DND-41 (cell line): ENCODE data around the gene CCDC40.

Source experiments
- CTCF ChIP-seq: IDR thresholded peaks from 2 replicates; pipeline ENCODE4 v1.5.1; 2012; ENCODE audit warnings: borderline replicate concordance, low read length, moderate library complexity, mild to moderate bottlenecking; ENCODE audit not compliant: poor library complexity, severe bottlenecking; ENCODE audit errors: extremely low read depth
- EZH2 ChIP-seq: IDR thresholded peaks from 3 replicates; pipeline ENCODE4 v1.6.1; 2012; ENCODE audit warnings: borderline replicate concordance, low read depth, mild to moderate bottlenecking, moderate library complexity, low read length, inconsistent platforms; ENCODE audit not compliant: severe bottlenecking

GRCh38 chr17:80123791-80124190, 87.3 kb downstream of the CCDC40 start:
- no peak for TF ChIP-seq CTCF
- no peak for TF ChIP-seq EZH2
